ENCODE measurements around the gene ZNF575. TPM values are rescaled to one million over a fixed set of nuclear protein-coding genes. Genes with fewer than 3 reads are reported as not detected.

ZNF575 gene
- total RNA-seq, 1 donor from 2014 or later: 6.5 TPM

GRCh38 chr19:43562698-43563241 is 29.8 kb downstream of the ZNF575 start:
- DNase-seq (ENCODE audit: extremely low spot score, unreplicated experiment): peak; percentile 90
- no peak for TF ChIP-seq CTCF (IDR thresholded peaks at IDR 0.05)
- Mint-ChIP-seq H3K27me3 (ENCODE audit: unreplicated experiment) (no peaks in the 10 kb centered on the region), H3K4me3 (ENCODE audit: unreplicated experiment) (no peak overlapping the region), H3K9me3 (ENCODE audit: unreplicated experiment) (no peaks in the 10 kb centered on the region), H3K27ac (ENCODE audit: unreplicated experiment) (peak overlapping the region; percentile 79), H3K36me3 (ENCODE audit: unreplicated experiment) (peaks cover 11% of the 10 kb centered on the region), H3K4me1 (ENCODE audit: unreplicated experiment) (peaks cover 16% of the 10 kb centered on the region)

- Mint-ChIP-seq H3K36me3 (ENCODE audit: unreplicated experiment) (peaks cover 11% of the 10 kb centered on the region), H3K27me3 (ENCODE audit: unreplicated experiment) (no peaks in the 10 kb centered on the region), H3K4me1 (ENCODE audit: unreplicated experiment) (peaks cover 16% of the 10 kb centered on the region), H3K4me3 (ENCODE audit: unreplicated experiment) (no peak overlapping the region), H3K27ac (ENCODE audit: unreplicated experiment) (peak overlapping the region; percentile 79), H3K9me3 (ENCODE audit: unreplicated experiment) (no peaks in the 10 kb centered on the region)
- TF ChIP-seq CTCF (IDR thresholded peaks at IDR 0.05): no peak
- no peak for DNase-seq (ENCODE audit: extremely low spot score, unreplicated experiment)
Observed at GRCh38 chr19:43563816-43564457, 30.9 kb downstream of the ZNF575 start.

- Mint-ChIP-seq H3K27me3 (ENCODE audit: unreplicated experiment) (no peaks in the 10 kb centered on the region), H3K4me1 (ENCODE audit: unreplicated experiment) (peaks cover 16% of the 10 kb centered on the region)
- TF ChIP-seq CTCF (IDR thresholded peaks at IDR 0.05): no peak
Observed at GRCh38 chr19:43564800-43565199, 31.8 kb downstream of the ZNF575 start.

GRCh38 chr19:43569657-43570056 is 36.7 kb downstream of the ZNF575 start:
- H3K9me3 Mint-ChIP-seq (ENCODE audit: unreplicated experiment): no peaks in the 10 kb centered on the region
- H3K27me3 Mint-ChIP-seq (ENCODE audit: unreplicated experiment): no peaks in the 10 kb centered on the region
- H3K27ac Mint-ChIP-seq (ENCODE audit: unreplicated experiment): no peak overlapping the region
- H3K4me1 Mint-ChIP-seq (ENCODE audit: unreplicated experiment): peaks cover 7% of the 10 kb centered on the region
- H3K4me3 Mint-ChIP-seq (ENCODE audit: unreplicated experiment): no peak overlapping the region
- no peak for DNase-seq (ENCODE audit: extremely low spot score, unreplicated experiment)
- peaks cover 6% of the 10 kb centered on the region for H3K36me3 Mint-ChIP-seq (ENCODE audit: unreplicated experiment)
- no peak for TF ChIP-seq CTCF (IDR thresholded peaks at IDR 0.05)

More at GRCh38 chr19:43564800-43565199, 31.8 kb downstream of the ZNF575 start:
- Mint-ChIP-seq H3K27ac (ENCODE audit: unreplicated experiment) (no peak overlapping the region), H3K9me3 (ENCODE audit: unreplicated experiment) (no peaks in the 10 kb centered on the region), H3K4me3 (ENCODE audit: unreplicated experiment) (no peak overlapping the region), H3K36me3 (ENCODE audit: unreplicated experiment) (peaks cover 9% of the 10 kb centered on the region)
- no peak for DNase-seq (ENCODE audit: extremely low spot score, unreplicated experiment)

- Mint-ChIP-seq H3K36me3 (ENCODE audit: unreplicated experiment) (peaks cover 6% of the 10 kb centered on the region), H3K27me3 (ENCODE audit: unreplicated experiment) (no peaks in the 10 kb centered on the region), H3K9me3 (ENCODE audit: unreplicated experiment) (no peaks in the 10 kb centered on the region), H3K27ac (ENCODE audit: unreplicated experiment) (no peak overlapping the region), H3K4me3 (ENCODE audit: unreplicated experiment) (no peak overlapping the region), H3K4me1 (ENCODE audit: unreplicated experiment) (peaks cover 14% of the 10 kb centered on the region)
- no peak for DNase-seq (ENCODE audit: extremely low spot score, unreplicated experiment)
- no peak for TF ChIP-seq CTCF (IDR thresholded peaks at IDR 0.05)
Observed at GRCh38 chr19:43570174-43570791, 37.3 kb downstream of the ZNF575 start.
